ENCODE results near the gene CNPY3. TPM values are rescaled to one million over a fixed set of nuclear protein-coding genes. Genes with fewer than 3 reads are reported as not detected.
"Not testable (repeated sequence)": the region's sequence is repeated elsewhere in the genome, so short reads cannot be mapped to it uniquely, and the experiment has no call there.

The CNPY3 gene
- total RNA-seq (73.0 and 78.1 TPM in 2 replicates), polyA plus RNA-seq (70.7 and 89.9 TPM in 2 replicates)

- Histone ChIP-seq H3K27ac (peak within 1 kb of the TSS; percentile 77), H3K27me3 (no peaks in the 10 kb centered on the region), H3K36me3 (peaks cover 2% of the 10 kb centered on the region), H3K9me3 (ENCODE audit: low read depth) (no peaks in the 10 kb centered on the region), H3K4me3 (peak within 1 kb of the TSS; percentile 57), H3K4me1 (ENCODE audit: low read depth) (peaks cover 7% of the 10 kb centered on the region)
- TF ChIP-seq, protein P1, sequence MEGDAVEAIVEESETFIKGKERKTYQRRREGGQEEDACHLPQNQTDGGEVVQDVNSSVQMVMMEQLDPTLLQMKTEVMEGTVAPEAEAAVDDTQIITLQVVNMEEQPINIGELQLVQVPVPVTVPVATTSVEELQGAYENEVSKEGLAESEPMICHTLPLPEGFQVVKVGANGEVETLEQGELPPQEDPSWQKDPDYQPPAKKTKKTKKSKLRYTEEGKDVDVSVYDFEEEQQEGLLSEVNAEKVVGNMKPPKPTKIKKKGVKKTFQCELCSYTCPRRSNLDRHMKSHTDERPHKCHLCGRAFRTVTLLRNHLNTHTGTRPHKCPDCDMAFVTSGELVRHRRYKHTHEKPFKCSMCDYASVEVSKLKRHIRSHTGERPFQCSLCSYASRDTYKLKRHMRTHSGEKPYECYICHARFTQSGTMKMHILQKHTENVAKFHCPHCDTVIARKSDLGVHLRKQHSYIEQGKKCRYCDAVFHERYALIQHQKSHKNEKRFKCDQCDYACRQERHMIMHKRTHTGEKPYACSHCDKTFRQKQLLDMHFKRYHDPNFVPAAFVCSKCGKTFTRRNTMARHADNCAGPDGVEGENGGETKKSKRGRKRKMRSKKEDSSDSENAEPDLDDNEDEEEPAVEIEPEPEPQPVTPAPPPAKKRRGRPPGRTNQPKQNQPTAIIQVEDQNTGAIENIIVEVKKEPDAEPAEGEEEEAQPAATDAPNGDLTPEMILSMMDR (IDR thresholded peaks at IDR 0.05; ENCODE audit: low read depth, low read length): peak; percentile 9
- DNase-seq (ENCODE audit: low read depth in 1 of 2, low spot score in 1 of 2): peak; percentile 96 to 98
These were observed at the start of gene CNPY3 for GRCh38 chr6:42928986-42929820. Gene CNPY3 (plus strand): TSS chr6:42929480. CDS start chr6:42929571, 91 bp downstream.

GRCh38 chr6:42880240-42880817 lies 49.0 kb upstream of the CNPY3 start:
- Histone ChIP-seq H3K4me3 (peak overlapping the region; percentile 98), H3K36me3 (peaks cover 24% of the 10 kb centered on the region), H3K27ac (peak overlapping the region; percentile 97)
- H3K27me3 ChIP-seq; H3K9me3 ChIP-seq (ENCODE audit: low read depth); H3K4me1 ChIP-seq (ENCODE audit: low read depth); DNase-seq (ENCODE audit: low read depth in 1 of 2, low spot score in 1 of 2): not testable (repeated sequence)

DNA sequence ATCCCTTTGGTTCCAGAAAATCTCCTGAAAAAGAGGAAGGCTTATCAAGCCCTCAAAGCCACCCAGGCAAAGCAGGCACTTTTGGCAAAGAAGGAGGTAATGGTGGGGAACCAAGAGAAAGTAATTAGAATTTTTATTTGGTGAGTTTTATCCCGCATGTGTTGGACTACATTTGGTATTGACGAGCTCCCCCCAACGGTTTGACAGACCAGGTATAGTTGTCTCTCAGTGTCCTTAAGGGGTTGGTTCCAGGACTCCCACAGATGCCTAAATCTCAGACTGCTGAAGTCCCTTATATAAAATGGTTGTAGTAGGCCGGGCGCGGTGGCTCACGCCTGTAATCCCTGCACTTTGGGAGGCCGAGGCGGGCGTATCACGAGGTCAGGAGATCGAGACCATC lies 48.4 kb upstream of the CNPY3 start:
- Histone ChIP-seq H3K4me3 (peak overlapping the region; percentile 98), H3K36me3 (peaks cover 30% of the 10 kb centered on the region), H3K27ac (peak overlapping the region; percentile 97)
- H3K4me1 ChIP-seq (ENCODE audit: low read depth); DNase-seq (ENCODE audit: low read depth in 1 of 2, low spot score in 1 of 2); H3K27me3 ChIP-seq; H3K9me3 ChIP-seq (ENCODE audit: low read depth): not testable (repeated sequence)

DNA sequence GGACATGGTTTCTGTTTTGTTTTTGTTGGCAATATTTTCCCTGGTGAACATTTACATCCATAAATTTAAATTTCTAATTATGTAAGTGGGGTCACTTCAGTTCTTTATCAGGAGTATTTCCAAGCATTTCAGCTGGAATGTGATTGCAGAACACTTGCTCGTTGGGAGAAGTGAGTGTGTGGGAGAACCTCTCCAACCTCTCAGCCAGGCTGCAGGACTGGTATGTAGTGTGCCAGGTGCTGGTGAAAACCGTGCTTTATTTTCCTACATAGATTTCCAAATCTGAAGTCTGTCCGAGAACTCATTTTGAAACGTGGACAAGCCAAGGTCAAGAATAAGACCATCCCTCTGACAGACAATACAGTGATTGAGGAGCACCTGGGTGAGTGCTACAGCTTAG lies 43.6 kb upstream of the CNPY3 start:
- Histone ChIP-seq H3K27me3 (no peaks in the 10 kb centered on the region), H3K4me1 (ENCODE audit: low read depth) (peaks cover 7% of the 10 kb centered on the region), H3K9me3 (ENCODE audit: low read depth) (no peaks in the 10 kb centered on the region), H3K27ac (peak overlapping the region; percentile 64), H3K36me3 (peaks cover 36% of the 10 kb centered on the region), H3K4me3 (no peak overlapping the region)
- TF ChIP-seq, protein P1 (IDR thresholded peaks at IDR 0.05; ENCODE audit: low read depth, low read length): no peak
- DNase-seq (ENCODE audit: low read depth in 1 of 2, low spot score in 1 of 2): no peak

GRCh38 chr6:42888201-42888600 lies 41.1 kb upstream of the CNPY3 start:
- Histone ChIP-seq H3K27ac (peak overlapping the region; percentile 34), H3K4me1 (ENCODE audit: low read depth) (peaks cover 12% of the 10 kb centered on the region), H3K36me3 (peaks cover 30% of the 10 kb centered on the region)
- H3K9me3 ChIP-seq (ENCODE audit: low read depth); H3K4me3 ChIP-seq; H3K27me3 ChIP-seq; DNase-seq (ENCODE audit: low read depth in 1 of 2, low spot score in 1 of 2): not testable (repeated sequence)

GRCh38 chr6:42889815-42890214 lies 39.5 kb upstream of the CNPY3 start:
- peak in 1 of 2 donors; percentile 33 for DNase-seq (ENCODE audit: low read depth in 1 of 2, low spot score in 1 of 2)

More at GRCh38 chr6:42889815-42890214, 39.5 kb upstream of the CNPY3 start:
- Histone ChIP-seq H3K4me1 (ENCODE audit: low read depth) (peaks cover 18% of the 10 kb centered on the region), H3K27ac (peak overlapping the region; percentile 95), H3K27me3 (no peaks in the 10 kb centered on the region), H3K9me3 (ENCODE audit: low read depth) (no peaks in the 10 kb centered on the region), H3K36me3 (peaks cover 14% of the 10 kb centered on the region), H3K4me3 (peak overlapping the region; percentile 80)
- TF ChIP-seq, protein P1 (IDR thresholded peaks at IDR 0.05; ENCODE audit: low read depth, low read length): no peak
